GM19328 (cell line): ENCODE measurements around the gene DEAF1.
"Not testable (repeated sequence)": the region's sequence is repeated elsewhere in the genome, so short reads cannot be mapped to it uniquely, and the experiment has no call there.

ENCODE experiments used
- ATAC-seq: cut with Tn5 transposase; IDR thresholded peaks from one replicate; pipeline ENCODE4 v1.9.1; 2021; ENCODE audit warnings: mild to moderate bottlenecking, moderate library complexity; ENCODE audit not compliant: unreplicated experiment

The DEAF1 gene

GRCh38 chr11:701741-702461 is 6.9 kb upstream of the DEAF1 start:
- no peak for ATAC-seq

GRCh38 chr11:699753-700152 is 4.7 kb upstream of the DEAF1 start:
- ATAC-seq, result no peak

GRCh38 chr11:699116-699508 is 4.1 kb upstream of the DEAF1 start:
- ATAC-seq, result no peak

- ATAC-seq, result no peak
These were observed 3.6 kb upstream of the DEAF1 start for GRCh38 chr11:698493-699115.

GRCh38 chr11:697811-698311 is 2.8 kb upstream of the DEAF1 start:
- ATAC-seq, result no peak

GRCh38 chr11:696955-697491 is 2.0 kb upstream of the DEAF1 start:
- no peak for ATAC-seq

- peak; percentile 65 for ATAC-seq
These were observed 671 bp upstream of the DEAF1 start, which contains the start of gene TMEM80 for GRCh38 chr11:695538-696248. TMEM80 (plus strand) TSS chr11:695816; CDS start chr11:695828, 12 bp downstream.

- no peak for ATAC-seq
These were observed 191 bp upstream of the DEAF1 start for GRCh38 chr11:695288-695537.

- ATAC-seq, result no peak
These were observed 997 bp downstream of the DEAF1 start for GRCh38 chr11:693887-694562.

- no peak for ATAC-seq
These were observed 1.6 kb downstream of the DEAF1 start for GRCh38 chr11:693415-693831.

- ATAC-seq, result no peak
These were observed 2.1 kb downstream of the DEAF1 start for GRCh38 chr11:692824-693414.

- ATAC-seq, result no peak
These were observed 3.1 kb downstream of the DEAF1 start for GRCh38 chr11:691710-692590.

GRCh38 chr11:690738-691633 is 4.0 kb downstream of the DEAF1 start:
- no peak for ATAC-seq

- ATAC-seq, result not testable (repeated sequence)
These were observed 4.8 kb downstream of the DEAF1 start for GRCh38 chr11:690244-690643.

- ATAC-seq, result no peak
These were observed 5.4 kb downstream of the DEAF1 start for GRCh38 chr11:689625-690024.

GRCh38 chr11:688681-689080 is 6.3 kb downstream of the DEAF1 start:
- no peak for ATAC-seq

- ATAC-seq, result no peak
These were observed 7.3 kb downstream of the DEAF1 start for GRCh38 chr11:687751-688150.

GRCh38 chr11:686451-687243 is 8.4 kb downstream of the DEAF1 start:
- no peak for ATAC-seq
